Measurements from ENCODE around the gene NDN.
A peak's percentile ranks its signal among the peaks of the same experiment; 100 is the strongest.
"Not testable (repeated sequence)": the region's sequence is repeated elsewhere in the genome, so short reads cannot be mapped to it uniquely, and the experiment has no call there.

The NDN gene

GRCh38 chr15:23687143-23687470 lies at the start of gene NDN:
Gene NDN, minus strand, starts transcription at chr15:23687305. Its CDS starts 88 bp downstream, at chr15:23687217.
- DNase-seq: no peak

GRCh38 chr15:23736033-23736673 lies 49.0 kb upstream of the NDN start:
- DNase-seq: no peak

GRCh38 chr15:23734862-23735261 lies 47.8 kb upstream of the NDN start:
- DNase-seq: no peak

GRCh38 chr15:23713874-23714656 lies 27.0 kb upstream of the NDN start:
- DNase-seq: not testable (repeated sequence)

- no peak for DNase-seq
Observed at GRCh38 chr15:23708332-23708731, 21.2 kb upstream of the NDN start.

GRCh38 chr15:23695282-23695681 lies 8.2 kb upstream of the NDN start:
- no peak for DNase-seq

- DNase-seq: no peak
Observed at GRCh38 chr15:23694592-23694991, 7.5 kb upstream of the NDN start.

GRCh38 chr15:23690450-23690852 lies 3.3 kb upstream of the NDN start:
- no peak for DNase-seq

- no peak for DNase-seq
Observed at GRCh38 chr15:23690015-23690414, 2.9 kb upstream of the NDN start.

- DNase-seq: no peak
Observed at GRCh38 chr15:23686466-23687142, 501 bp downstream of the NDN start.

GRCh38 chr15:23671481-23671880 lies 15.6 kb downstream of the NDN start:
- DNase-seq: no peak

GRCh38 chr15:23670970-23671369 lies 16.1 kb downstream of the NDN start:
- DNase-seq: no peak

- no peak for DNase-seq
Observed at GRCh38 chr15:23663232-23663631, 23.9 kb downstream of the NDN start.

- DNase-seq: no peak
Observed at GRCh38 chr15:23648920-23649515, 38.1 kb downstream of the NDN start.

- no peak for DNase-seq
Observed at GRCh38 chr15:23647421-23648370, 39.4 kb downstream of the NDN start, which contains the start of gene MAGEL2. Gene MAGEL2, minus strand, starts transcription at chr15:23647867. Its CDS starts 125 bp downstream, at chr15:23647742.

- no peak for DNase-seq
Observed at GRCh38 chr15:23647001-23647295, 40.2 kb downstream of the NDN start.

- DNase-seq: no peak
Observed at GRCh38 chr15:23646165-23647000, 40.7 kb downstream of the NDN start.

- no peak for DNase-seq
Observed at GRCh38 chr15:23645371-23646164, 41.5 kb downstream of the NDN start.

GRCh38 chr15:23644829-23645228 lies 42.3 kb downstream of the NDN start:
- DNase-seq: no peak

GRCh38 chr15:23642413-23643044 lies 44.6 kb downstream of the NDN start:
- DNase-seq: peak in 1 of 2 experiments; percentile 21

Data from SW 1271 (cell line).